H9 (cell line): ENCODE measurements around the gene SLC25A3. TPM values are rescaled to one million over a fixed set of nuclear protein-coding genes. Genes with fewer than 3 reads are reported as not detected.

ENCODE experiments used
- DNase-seq: peaks from one replicate; pipeline ENCODE4 v3.0.0-alpha.2; 2017
- H2AFZ ChIP-seq: one replicate; pipeline ENCODE4 v1.6.1; 2013; ENCODE audit warnings: mild to moderate bottlenecking, low read length, control low read depth, moderate library complexity
- H2AK5ac ChIP-seq: 2 replicates; pipeline ENCODE4 v1.6.1; 2013; ENCODE audit warnings: low read length, control low read depth, mixed read lengths; ENCODE audit not compliant: insufficient read length
- H2BK120ac ChIP-seq: one replicate; pipeline ENCODE4 v1.6.1; 2013; ENCODE audit warnings: low read depth, mild to moderate bottlenecking, low read length, control low read depth, inconsistent platforms; ENCODE audit not compliant: poor library complexity, severe bottlenecking
- H2BK12ac ChIP-seq: 2 replicates; pipeline ENCODE4 v1.6.1; 2013; ENCODE audit warnings: low read length, control low read depth, mixed read lengths, low read depth; ENCODE audit not compliant: insufficient read length
- H2BK15ac ChIP-seq: 2 replicates; pipeline ENCODE4 v1.6.1; 2013; ENCODE audit warnings: low read depth, low read length, control low read depth
- H2BK20ac ChIP-seq: one replicate; pipeline ENCODE4 v1.6.1; 2013; ENCODE audit warnings: low read depth, mild to moderate bottlenecking, low read length, control low read depth, inconsistent platforms; ENCODE audit not compliant: poor library complexity, severe bottlenecking
- H2BK5ac ChIP-seq: 2 replicates; pipeline ENCODE4 v1.6.1; 2013; ENCODE audit warnings: low read length, control low read depth, mixed read lengths; ENCODE audit not compliant: insufficient read length
- H3K14ac ChIP-seq: 2 replicates; pipeline ENCODE4 v1.6.1; 2013; ENCODE audit warnings: low read length, control low read depth; ENCODE audit not compliant: insufficient read depth
- H3K18ac ChIP-seq: 2 replicates; pipeline ENCODE4 v1.6.1; 2013; ENCODE audit warnings: low read depth, mild to moderate bottlenecking, mixed read lengths, low read length, control low read depth; ENCODE audit not compliant: insufficient read length
- H3K23ac ChIP-seq: 2 replicates; pipeline ENCODE4 v1.6.1; 2013; ENCODE audit warnings: low read length, control low read depth, mixed read lengths, low read depth; ENCODE audit not compliant: insufficient read length
- H3K23me2 ChIP-seq: 2 replicates; pipeline ENCODE4 v1.6.1; 2013; ENCODE audit warnings: low read depth, mild to moderate bottlenecking, mixed read lengths, low read length, control low read depth; ENCODE audit not compliant: insufficient read length, poor library complexity, severe bottlenecking
- H3K27ac ChIP-seq: 2 replicates; pipeline ENCODE4 v1.5.1; 2013; ENCODE audit warnings: low read length, control low read depth, mixed read lengths, low read depth; ENCODE audit not compliant: insufficient read length
- H3K27me3 ChIP-seq: 2 replicates; pipeline ENCODE4 v1.6.1; 2013; ENCODE audit warnings: low read length, control low read depth, inconsistent platforms; ENCODE audit not compliant: insufficient read depth
- H3K4ac ChIP-seq: 2 replicates; pipeline ENCODE4 v1.6.1; 2013; ENCODE audit warnings: low read depth, mild to moderate bottlenecking, control low read depth, inconsistent platforms, low read length, moderate library complexity
- H3K4me1 ChIP-seq: 2 replicates; pipeline ENCODE4 v1.6.1; 2013; ENCODE audit warnings: low read length, control low read depth, inconsistent platforms; ENCODE audit not compliant: insufficient read depth
- H3K4me2 ChIP-seq: 2 replicates; pipeline ENCODE4 v1.6.1; 2013; ENCODE audit warnings: low read length, control low read depth, mixed read lengths; ENCODE audit not compliant: insufficient read length, insufficient read depth
- H3K56ac ChIP-seq: 2 replicates; pipeline ENCODE4 v1.6.1; 2013; ENCODE audit warnings: low read depth, mild to moderate bottlenecking, mixed read lengths, low read length, control low read depth; ENCODE audit not compliant: insufficient read length
- H3K79me1 ChIP-seq: 2 replicates; pipeline ENCODE4 v1.6.1; 2013; ENCODE audit warnings: low read depth, mild to moderate bottlenecking, moderate library complexity, low read length, control low read depth, inconsistent platforms; ENCODE audit not compliant: insufficient read depth, poor library complexity, severe bottlenecking
- H3K79me2 ChIP-seq: 2 replicates; pipeline ENCODE4 v1.6.1; 2013; ENCODE audit warnings: low read length, control low read depth, inconsistent platforms; ENCODE audit not compliant: insufficient read depth
- H3K9ac ChIP-seq: 2 replicates; pipeline ENCODE4 v1.6.1; 2013; ENCODE audit warnings: low read length, control low read depth, mixed read lengths; ENCODE audit not compliant: insufficient read length; ENCODE audit errors: extremely low read depth
- H3K9me3 ChIP-seq: one replicate; pipeline ENCODE4 v1.6.1; 2013; ENCODE audit warnings: low read depth, low read length, inconsistent platforms; ENCODE audit not compliant: control insufficient read depth
- H3T11ph ChIP-seq: one replicate; pipeline ENCODE4 v1.6.1; 2013; ENCODE audit warnings: mild to moderate bottlenecking, low read length, control low read depth, inconsistent platforms
- H4K20me1 ChIP-seq: one replicate; pipeline ENCODE4 v1.6.1; 2013; ENCODE audit not compliant: control insufficient read depth, insufficient read length, insufficient read depth
- H4K5ac ChIP-seq: 2 replicates; pipeline ENCODE4 v1.6.1; 2013; ENCODE audit warnings: low read depth, mild to moderate bottlenecking, mixed read lengths, low read length, control low read depth; ENCODE audit not compliant: insufficient read length
- H4K8ac ChIP-seq: replicated peaks from 2 replicates; pipeline ENCODE4 v1.6.1; 2013; ENCODE audit warnings: low read length, control low read depth, mixed read lengths, low read depth; ENCODE audit not compliant: insufficient read length
- H4K91ac ChIP-seq: 2 replicates; pipeline ENCODE4 v1.6.1; 2013; ENCODE audit warnings: low read depth, mild to moderate bottlenecking, moderate library complexity, mixed read lengths, low read length, control low read depth; ENCODE audit not compliant: insufficient read length
- H3K27ac Mint-ChIP-seq, 3 experiments: 2 replicates in 2 of 3; 3 replicates in 1 of 3; pipeline ENCODE4 v1.8.0; 2020 to 2021; ENCODE audit warnings: mixed read lengths in 3 of 3, mild to moderate bottlenecking in 1 of 3, moderate library complexity in 1 of 3
- H3K27me3 Mint-ChIP-seq: 2 replicates; pipeline ENCODE4 v1.8.0; 2021; ENCODE audit warnings: low read depth, mild to moderate bottlenecking, moderate library complexity, mixed read lengths
- H3K36me3 Mint-ChIP-seq, 3 experiments: 2 replicates in 2 of 3; 3 replicates in 1 of 3; pipeline ENCODE4 v1.8.0; 2020 to 2021; ENCODE audit warnings: low read depth in 3 of 3, mixed read lengths in 3 of 3; ENCODE audit not compliant: insufficient read depth in 1 of 3
- H3K4me1 Mint-ChIP-seq, 2 experiments: 2 replicates each; pipeline ENCODE4 v1.8.0; 2020; ENCODE audit warnings: mixed read lengths in 2 of 2
- H3K4me3 Mint-ChIP-seq, 2 experiments: 2 replicates in 1 of 2; 3 replicates in 1 of 2; pipeline ENCODE4 v1.8.0; 2020 to 2021; ENCODE audit warnings: mild to moderate bottlenecking in 2 of 2, mixed read lengths in 2 of 2, moderate library complexity in 1 of 2
- H3K9me3 Mint-ChIP-seq, 2 experiments: 2 replicates in 1 of 2; 3 replicates in 1 of 2; pipeline ENCODE4 v1.8.0; 2020; ENCODE audit warnings: mild to moderate bottlenecking in 2 of 2, mixed read lengths in 2 of 2, moderate library complexity in 1 of 2
- total RNA-seq: library from RNA; stranded (reverse); gene quantifications from 2 replicates; pipeline ENCODE4 v1.2.1, GENCODE V29; 2021
- TF ChIP-seq, protein P1 (sequence below): fragments of 200-600 bp; sonication (generic); conservative IDR thresholded peaks from 3 replicates; pipeline ENCODE4 v1.8.0; 2021; ENCODE audit warnings: antibody characterized with exemption, mild to moderate bottlenecking

Gene SLC25A3
- total RNA-seq, 1 experiment from 2014 or later, result 673 TPM

DNA sequence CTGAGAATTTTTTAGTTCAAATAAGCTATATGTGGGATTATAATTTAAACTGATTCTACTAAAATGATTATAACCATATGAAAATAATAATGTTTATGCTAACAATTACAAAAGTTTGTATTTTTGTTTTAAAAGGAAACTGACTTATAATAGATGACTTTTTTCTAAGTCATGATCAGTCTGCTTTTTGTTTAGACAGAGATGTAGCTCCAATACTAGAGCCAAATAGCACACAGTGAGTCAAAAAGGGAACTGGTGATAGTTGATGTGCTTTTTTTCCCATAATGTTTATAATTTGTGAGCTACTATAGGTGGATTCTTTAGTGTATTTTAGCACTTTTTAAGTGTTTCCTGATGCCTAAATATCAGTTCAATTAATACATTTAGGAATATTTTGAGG, 49.8 kb upstream of the SLC25A3 start:
- no peak overlapping the region for H3K4me3 Mint-ChIP-seq
- Histone ChIP-seq H3K9ac (no peak overlapping the region), H2BK12ac (no peak overlapping the region), H2AK5ac (no peak overlapping the region), H3T11ph (no peak overlapping the region), H3K27me3 (no peaks in the 10 kb centered on the region), H3K18ac (no peak overlapping the region), H2BK20ac (no peak overlapping the region), H3K79me1 (peaks cover 4% of the 10 kb centered on the region), H3K56ac (no peak overlapping the region), H2BK120ac (no peak overlapping the region), H4K8ac (no peak overlapping the region), H2AFZ (no peak overlapping the region), H3K4ac (no peak overlapping the region), H3K23ac (no peak overlapping the region), H3K4me2 (no peak overlapping the region), H4K5ac (no peak overlapping the region), H3K4me1 (no peaks in the 10 kb centered on the region), H3K9me3 (no peaks in the 10 kb centered on the region), H4K20me1 (no peaks in the 10 kb centered on the region), H3K14ac (no peak overlapping the region), H2BK15ac (no peak overlapping the region), H3K23me2 (no peaks in the 10 kb centered on the region), H2BK5ac (no peak overlapping the region), H3K27ac (no peak overlapping the region), H3K79me2 (no peaks in the 10 kb centered on the region), H4K91ac (no peak overlapping the region)
- DNase-seq, result no peak
- H3K36me3 Mint-ChIP-seq, result peaks cover 27 to 79% (median 66%) of the 10 kb centered on the region in 3 experiments; a peak in 6 of 7 replicates
- no peaks in the 10 kb centered on the region for H3K27me3 Mint-ChIP-seq
- no peaks in the 10 kb centered on the region for H3K9me3 Mint-ChIP-seq
- TF ChIP-seq, protein P1, sequence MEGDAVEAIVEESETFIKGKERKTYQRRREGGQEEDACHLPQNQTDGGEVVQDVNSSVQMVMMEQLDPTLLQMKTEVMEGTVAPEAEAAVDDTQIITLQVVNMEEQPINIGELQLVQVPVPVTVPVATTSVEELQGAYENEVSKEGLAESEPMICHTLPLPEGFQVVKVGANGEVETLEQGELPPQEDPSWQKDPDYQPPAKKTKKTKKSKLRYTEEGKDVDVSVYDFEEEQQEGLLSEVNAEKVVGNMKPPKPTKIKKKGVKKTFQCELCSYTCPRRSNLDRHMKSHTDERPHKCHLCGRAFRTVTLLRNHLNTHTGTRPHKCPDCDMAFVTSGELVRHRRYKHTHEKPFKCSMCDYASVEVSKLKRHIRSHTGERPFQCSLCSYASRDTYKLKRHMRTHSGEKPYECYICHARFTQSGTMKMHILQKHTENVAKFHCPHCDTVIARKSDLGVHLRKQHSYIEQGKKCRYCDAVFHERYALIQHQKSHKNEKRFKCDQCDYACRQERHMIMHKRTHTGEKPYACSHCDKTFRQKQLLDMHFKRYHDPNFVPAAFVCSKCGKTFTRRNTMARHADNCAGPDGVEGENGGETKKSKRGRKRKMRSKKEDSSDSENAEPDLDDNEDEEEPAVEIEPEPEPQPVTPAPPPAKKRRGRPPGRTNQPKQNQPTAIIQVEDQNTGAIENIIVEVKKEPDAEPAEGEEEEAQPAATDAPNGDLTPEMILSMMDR, result no peak
- H3K4me1 Mint-ChIP-seq, result peaks cover 0 to 3% of the 10 kb centered on the region in 2 experiments; a peak in 1 of 4 replicates
- 0 out of 7 replicates have a peak overlapping the region, but pooled peaks of 1 of the 3 experiments have one; percentile 60 for H3K27ac Mint-ChIP-seq
